SJSA1 (cell line): ENCODE measurements around the gene EIF5B. TPM values are rescaled to one million over a fixed set of nuclear protein-coding genes. Genes with fewer than 3 reads are reported as not detected.
"Not testable (repeated sequence)": the region's sequence is repeated elsewhere in the genome, so short reads cannot be mapped to it uniquely, and the experiment has no call there.

ENCODE experiments used
- DNase-seq, 2 experiments: peaks; one replicate each; pipeline ENCODE4 v3.0.0-alpha.2; 2015 to 2020; ENCODE audit warnings: low spot score in 2 of 2, low read depth in 1 of 2
- H3K27ac ChIP-seq: fragments of 250-450 bp; sonication (Bioruptor Pico); 2 replicates; pipeline ENCODE4 v1.5.1; 2020; ENCODE audit warnings: mild to moderate bottlenecking, moderate library complexity
- H3K27me3 ChIP-seq: fragments of 250-450 bp; sonication (Bioruptor Pico); replicated peaks from 2 replicates; pipeline ENCODE4 v1.5.1; 2020; ENCODE audit warnings: mild to moderate bottlenecking, moderate library complexity
- H3K36me3 ChIP-seq: fragments of 250-450 bp; sonication (Bioruptor Pico); 2 replicates; pipeline ENCODE4 v1.5.1; 2020; ENCODE audit warnings: mild to moderate bottlenecking
- H3K4me1 ChIP-seq: fragments of 250-450 bp; sonication (Bioruptor Pico); replicated peaks from 2 replicates; pipeline ENCODE4 v1.6.1; 2021; ENCODE audit warnings: mild to moderate bottlenecking
- H3K4me3 ChIP-seq: fragments of 250-450 bp; sonication (Bioruptor Pico); 2 replicates; pipeline ENCODE4 v1.5.1; 2020; ENCODE audit warnings: mild to moderate bottlenecking
- H3K9me3 ChIP-seq: fragments of 250-450 bp; sonication (Bioruptor Pico); replicated peaks from 2 replicates; pipeline ENCODE4 v1.5.1; 2020; ENCODE audit warnings: mild to moderate bottlenecking
- total RNA-seq: library from RNA; depleted of rRNA; stranded (reverse); fragments of >200 nt; shearing (Covaris generic); gene quantifications from 2 replicates; pipeline ENCODE4 v1.2.3, GENCODE V29; 2014; rRNA removed

EIF5B gene, protein sequence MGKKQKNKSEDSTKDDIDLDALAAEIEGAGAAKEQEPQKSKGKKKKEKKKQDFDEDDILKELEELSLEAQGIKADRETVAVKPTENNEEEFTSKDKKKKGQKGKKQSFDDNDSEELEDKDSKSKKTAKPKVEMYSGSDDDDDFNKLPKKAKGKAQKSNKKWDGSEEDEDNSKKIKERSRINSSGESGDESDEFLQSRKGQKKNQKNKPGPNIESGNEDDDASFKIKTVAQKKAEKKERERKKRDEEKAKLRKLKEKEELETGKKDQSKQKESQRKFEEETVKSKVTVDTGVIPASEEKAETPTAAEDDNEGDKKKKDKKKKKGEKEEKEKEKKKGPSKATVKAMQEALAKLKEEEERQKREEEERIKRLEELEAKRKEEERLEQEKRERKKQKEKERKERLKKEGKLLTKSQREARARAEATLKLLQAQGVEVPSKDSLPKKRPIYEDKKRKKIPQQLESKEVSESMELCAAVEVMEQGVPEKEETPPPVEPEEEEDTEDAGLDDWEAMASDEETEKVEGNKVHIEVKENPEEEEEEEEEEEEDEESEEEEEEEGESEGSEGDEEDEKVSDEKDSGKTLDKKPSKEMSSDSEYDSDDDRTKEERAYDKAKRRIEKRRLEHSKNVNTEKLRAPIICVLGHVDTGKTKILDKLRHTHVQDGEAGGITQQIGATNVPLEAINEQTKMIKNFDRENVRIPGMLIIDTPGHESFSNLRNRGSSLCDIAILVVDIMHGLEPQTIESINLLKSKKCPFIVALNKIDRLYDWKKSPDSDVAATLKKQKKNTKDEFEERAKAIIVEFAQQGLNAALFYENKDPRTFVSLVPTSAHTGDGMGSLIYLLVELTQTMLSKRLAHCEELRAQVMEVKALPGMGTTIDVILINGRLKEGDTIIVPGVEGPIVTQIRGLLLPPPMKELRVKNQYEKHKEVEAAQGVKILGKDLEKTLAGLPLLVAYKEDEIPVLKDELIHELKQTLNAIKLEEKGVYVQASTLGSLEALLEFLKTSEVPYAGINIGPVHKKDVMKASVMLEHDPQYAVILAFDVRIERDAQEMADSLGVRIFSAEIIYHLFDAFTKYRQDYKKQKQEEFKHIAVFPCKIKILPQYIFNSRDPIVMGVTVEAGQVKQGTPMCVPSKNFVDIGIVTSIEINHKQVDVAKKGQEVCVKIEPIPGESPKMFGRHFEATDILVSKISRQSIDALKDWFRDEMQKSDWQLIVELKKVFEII
- 15.2 and 26.9 TPM in 2 replicates for total RNA-seq

DNA sequence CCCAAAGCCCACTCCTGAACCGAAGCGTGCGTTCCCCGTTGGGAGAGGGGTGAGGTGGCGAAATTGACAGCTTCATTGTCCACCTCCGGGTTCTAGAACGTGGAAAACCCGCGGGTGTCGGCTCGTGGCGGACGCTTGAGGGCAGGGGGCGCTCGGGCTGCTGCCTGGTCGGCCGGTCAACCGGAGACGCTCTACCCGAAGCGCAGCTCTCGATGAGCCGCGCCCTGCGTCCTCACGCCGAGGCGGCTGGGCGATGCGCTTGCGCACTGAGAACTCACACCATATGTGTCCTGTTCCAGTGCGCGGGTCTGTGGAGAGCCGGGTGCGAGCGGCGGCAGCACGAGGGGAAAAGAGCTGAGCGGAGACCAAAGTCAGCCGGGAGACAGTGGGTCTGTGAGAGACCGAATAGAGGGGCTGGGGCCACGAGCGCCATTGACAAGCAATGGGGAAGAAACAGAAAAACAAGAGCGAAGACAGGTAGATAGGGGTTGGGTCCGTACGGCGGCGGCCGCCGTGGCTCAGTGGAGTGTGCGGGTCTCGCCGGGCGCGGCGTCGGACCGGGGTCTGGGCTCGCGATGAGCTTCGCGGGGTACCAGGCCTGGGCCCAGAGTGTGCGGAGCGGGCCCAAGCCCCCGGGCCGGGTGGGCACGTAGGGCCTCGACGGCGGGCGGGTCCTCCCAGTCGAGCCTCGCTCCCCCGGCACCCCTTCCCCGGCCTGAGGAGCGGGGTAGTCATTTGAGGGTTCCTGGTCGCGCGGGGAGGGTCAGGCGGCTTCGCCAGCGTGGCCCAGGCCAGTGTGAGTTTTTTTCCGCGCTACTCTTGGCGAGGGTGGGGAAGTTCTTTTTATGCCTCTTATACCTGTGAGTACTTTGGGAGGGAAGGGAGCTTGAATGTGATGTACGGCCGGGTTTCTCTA is at the start of gene EIF5B:
TSS of gene EIF5B (plus strand) at position 277 of the 916 bp plus-strand sequence. CDS start at position 443, 166 bp downstream.
- Histone ChIP-seq H3K27me3 (no peaks in the 10 kb centered on the region), H3K4me1 (peaks cover 6% of the 10 kb centered on the region; the same call in 1 of the 2 replicates), H3K27ac (peak within 1 kb of the TSS; percentile 9; the same call in 1 of the 2 replicates), H3K9me3 (no peaks in the 10 kb centered on the region), H3K36me3 (peaks cover 17% of the 10 kb centered on the region), H3K4me3 (peak within 1 kb of the TSS; percentile 76)
- peak; percentile 88 to 96 for DNase-seq

DNA sequence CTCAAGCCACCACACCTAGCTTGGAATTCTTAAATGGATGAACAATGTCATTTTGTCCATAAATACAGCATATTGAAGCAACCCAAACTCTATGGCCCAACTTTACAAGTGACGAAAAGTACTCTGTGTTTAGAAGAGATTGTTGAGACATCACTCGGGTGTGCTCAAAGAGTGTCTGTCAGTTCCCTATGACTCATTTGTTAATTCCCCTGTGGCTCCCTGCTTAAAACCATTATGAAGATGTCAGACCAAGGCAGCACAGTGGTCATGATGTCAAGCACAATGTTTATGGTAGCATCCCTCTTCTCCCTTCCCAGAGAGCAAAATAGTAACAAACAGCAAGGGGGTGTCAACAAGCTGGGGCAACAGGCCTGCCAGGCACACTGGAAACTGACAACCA is 39.2 kb upstream of the EIF5B start:
- Histone ChIP-seq H3K36me3 (no peaks in the 10 kb centered on the region), H3K27ac (no peak overlapping the region), H3K9me3 (no peaks in the 10 kb centered on the region), H3K4me3 (no peak overlapping the region), H3K27me3 (no peaks in the 10 kb centered on the region), H3K4me1 (no peaks in the 10 kb centered on the region)
- DNase-seq, result no peak

DNA sequence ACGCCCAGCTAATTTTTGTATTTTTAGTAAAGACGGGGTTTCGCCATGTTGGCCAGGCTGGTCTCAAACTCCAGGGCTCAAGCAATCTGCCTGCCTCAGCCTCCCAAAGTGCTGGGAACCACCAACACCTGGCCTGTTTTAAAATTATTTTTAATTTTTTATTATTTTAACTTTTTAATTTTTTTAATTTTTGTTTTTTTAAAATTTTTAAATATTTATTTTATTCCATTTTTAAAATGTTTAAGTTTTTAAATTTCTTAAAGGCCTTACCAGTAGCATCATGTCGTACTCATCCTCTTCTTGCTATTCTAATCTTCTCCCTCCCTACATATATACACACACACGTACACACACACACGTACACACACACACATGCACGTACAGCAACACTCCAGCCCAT is 37.6 kb upstream of the EIF5B start:
- no peaks in the 10 kb centered on the region for H3K36me3 ChIP-seq
- no peaks in the 10 kb centered on the region for H3K9me3 ChIP-seq
- no peaks in the 10 kb centered on the region for H3K4me1 ChIP-seq
- H3K27me3 ChIP-seq, result no peaks in the 10 kb centered on the region
- H3K4me3 ChIP-seq, result no peak overlapping the region
- no peak for DNase-seq
- no peak overlapping the region for H3K27ac ChIP-seq

DNA sequence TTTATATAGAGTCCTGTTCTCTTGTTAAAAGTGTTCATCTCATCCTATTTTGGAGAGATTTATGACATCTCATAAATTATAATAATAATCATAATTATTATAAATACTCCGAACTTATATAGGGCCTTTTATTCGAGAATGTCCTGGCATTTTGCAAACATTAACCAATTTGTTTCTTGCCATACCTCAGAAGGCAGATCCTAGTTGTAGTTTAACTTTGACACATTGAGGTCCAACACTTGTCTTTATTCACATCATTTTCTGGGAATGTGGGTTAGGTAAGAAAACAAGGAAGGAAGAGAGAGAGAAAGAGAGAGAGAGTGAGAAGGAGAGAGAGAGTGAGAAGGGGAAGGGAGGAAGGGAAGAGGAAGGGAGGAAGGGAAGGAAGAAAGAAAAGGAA is 36.1 kb upstream of the EIF5B start, which contains the start of gene LYG1:
TSS of gene LYG1 (minus strand) at position 101 of the 400 bp plus-strand sequence. CDS start 5,527 bp downstream, outside the sequence.
- not testable (repeated sequence) for H3K27ac ChIP-seq, H3K9me3 ChIP-seq, H3K36me3 ChIP-seq, H3K27me3 ChIP-seq, H3K4me3 ChIP-seq, H3K4me1 ChIP-seq, DNase-seq

DNA sequence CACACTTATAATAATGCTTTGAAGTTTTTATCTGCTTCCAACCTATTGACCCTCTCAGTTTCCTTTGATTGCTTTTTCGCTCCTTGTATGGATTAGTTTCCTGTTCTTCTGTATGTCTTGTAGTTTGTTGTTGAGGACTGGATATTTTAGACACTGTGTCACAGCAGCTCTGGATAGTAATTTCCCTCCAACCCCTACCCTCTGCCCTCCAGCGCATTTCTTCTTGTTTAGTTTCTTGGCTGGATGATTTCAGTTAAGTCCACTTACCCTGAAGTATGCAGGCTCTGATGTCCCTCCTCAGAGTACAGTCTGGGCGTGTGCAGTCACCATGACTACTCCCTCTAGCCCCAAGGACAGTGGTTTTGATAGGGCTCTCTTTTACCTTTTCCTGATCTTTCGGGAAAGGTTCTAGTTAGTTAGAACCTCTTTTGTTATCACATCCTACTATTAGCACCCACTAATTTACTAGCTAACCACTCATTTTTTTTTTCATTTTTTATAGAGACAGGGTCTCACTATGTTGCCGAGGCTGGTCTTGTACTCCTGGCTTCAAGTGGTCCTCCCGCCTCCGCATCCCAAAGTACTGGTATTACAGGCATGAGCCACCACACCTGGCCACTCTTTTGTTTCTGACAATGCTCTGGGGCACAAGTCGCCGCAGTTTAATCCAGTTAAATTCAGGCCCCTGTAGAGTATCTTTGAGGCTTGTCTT is 19.9 kb upstream of the EIF5B start:
- Histone ChIP-seq H3K27me3 (no peaks in the 10 kb centered on the region), H3K4me3 (no peak overlapping the region), H3K27ac (no peak overlapping the region), H3K4me1 (no peaks in the 10 kb centered on the region), H3K36me3 (peaks cover 46% of the 10 kb centered on the region), H3K9me3 (no peaks in the 10 kb centered on the region)
- DNase-seq, result no peak

DNA sequence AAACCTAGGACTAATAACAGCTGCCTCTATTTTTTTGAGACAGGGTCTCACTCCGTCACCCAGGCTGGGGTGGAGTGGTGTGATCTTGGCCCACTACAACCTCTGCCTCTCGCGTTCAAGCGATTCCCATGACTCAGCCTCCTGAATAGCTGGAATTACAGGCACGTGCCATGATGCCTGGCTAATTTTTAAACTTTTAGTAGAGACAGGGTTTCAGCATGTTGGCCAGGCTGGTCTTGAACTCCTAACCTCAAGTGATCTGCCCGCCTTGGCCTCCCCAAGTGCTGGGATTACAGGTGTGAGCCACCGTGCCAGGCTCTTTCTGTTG is 19.4 kb upstream of the EIF5B start:
- H3K4me1 ChIP-seq, H3K9me3 ChIP-seq, DNase-seq, H3K27ac ChIP-seq, H3K27me3 ChIP-seq, H3K4me3 ChIP-seq: not testable (repeated sequence)
- peaks cover 49% of the 10 kb centered on the region for H3K36me3 ChIP-seq

DNA sequence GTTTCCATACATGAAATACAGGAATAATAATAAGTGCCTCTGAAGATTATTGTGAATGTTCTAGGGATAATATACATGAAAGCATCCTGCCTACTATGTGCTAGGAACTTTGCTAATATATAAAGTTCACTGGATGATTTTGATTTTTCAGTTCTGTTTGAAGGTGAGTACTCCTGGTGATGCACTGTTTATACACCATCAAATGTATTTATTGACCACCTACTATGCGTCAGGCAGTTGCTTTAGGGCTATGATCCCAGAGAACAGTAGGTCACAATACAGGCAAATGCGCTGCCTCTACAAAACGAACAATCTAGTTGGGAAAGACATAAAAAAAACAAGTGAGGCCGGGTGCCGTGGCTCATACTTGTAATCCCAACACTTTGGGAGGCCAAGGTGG is 11.8 kb upstream of the EIF5B start:
- DNase-seq, result no peak
- Histone ChIP-seq H3K36me3 (peaks cover 86% of the 10 kb centered on the region), H3K4me1 (no peaks in the 10 kb centered on the region), H3K4me3 (no peak overlapping the region), H3K27ac (no peak overlapping the region), H3K27me3 (no peaks in the 10 kb centered on the region), H3K9me3 (no peaks in the 10 kb centered on the region)

DNA sequence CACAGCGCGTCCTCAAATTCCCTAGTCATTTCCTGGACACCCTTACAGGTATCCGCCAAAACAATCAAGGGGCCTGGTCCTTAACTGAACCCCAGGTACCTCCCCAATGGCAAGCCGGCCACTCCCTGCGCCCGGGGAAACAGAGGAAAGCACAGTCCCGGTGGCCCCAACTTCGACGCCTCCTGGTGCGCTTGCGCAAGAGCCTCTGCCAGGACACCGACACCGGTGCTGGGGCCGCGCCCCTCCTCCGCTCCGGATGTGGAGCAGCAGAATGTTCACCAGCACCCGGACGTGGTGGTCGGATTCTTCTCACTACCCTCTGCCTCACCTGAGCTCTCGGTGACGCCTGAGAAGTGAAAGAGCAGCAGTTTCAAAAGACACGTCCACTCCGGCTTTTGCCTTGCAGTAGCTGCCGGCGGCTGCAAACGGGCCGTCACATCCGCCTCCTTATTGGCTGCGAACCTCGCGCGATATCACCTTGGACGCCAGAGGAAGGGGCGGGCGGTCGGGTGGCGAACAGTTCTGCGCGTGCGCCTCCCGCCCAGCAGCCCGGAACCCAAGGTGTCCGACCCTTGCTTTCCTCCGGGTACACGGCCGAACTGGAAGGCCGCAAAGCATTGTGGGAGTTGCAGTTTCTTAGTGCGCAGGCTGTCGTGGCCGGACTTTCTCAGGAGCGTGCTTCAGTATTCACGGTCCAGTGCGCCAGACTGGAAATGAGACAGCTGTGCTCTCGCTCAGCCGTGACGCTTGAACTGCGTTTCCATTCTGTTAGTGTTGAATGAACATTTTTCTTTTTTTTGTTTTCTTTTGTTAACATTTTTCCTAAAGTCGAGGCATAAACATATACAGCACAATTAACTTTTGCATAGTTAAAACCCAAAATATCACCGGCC is 1.0 kb upstream of the EIF5B start, which contains the start of gene TXNDC9:
TSS of gene TXNDC9 (minus strand) at position 423 of the 893 bp plus-strand sequence. CDS start 3,123 bp downstream, outside the sequence.
- peaks cover 27% of the 10 kb centered on the region for H3K36me3 ChIP-seq
- peak; percentile 98 to 99 for DNase-seq
- H3K27ac ChIP-seq, result peak within 1 kb of the TSS; percentile 46
- peak within 1 kb of the TSS; percentile 76 for H3K4me3 ChIP-seq
- H3K9me3 ChIP-seq, result no peaks in the 10 kb centered on the region
- peaks cover 6% of the 10 kb centered on the region; the same call in 1 of the 2 replicates for H3K4me1 ChIP-seq
- no peaks in the 10 kb centered on the region for H3K27me3 ChIP-seq

DNA sequence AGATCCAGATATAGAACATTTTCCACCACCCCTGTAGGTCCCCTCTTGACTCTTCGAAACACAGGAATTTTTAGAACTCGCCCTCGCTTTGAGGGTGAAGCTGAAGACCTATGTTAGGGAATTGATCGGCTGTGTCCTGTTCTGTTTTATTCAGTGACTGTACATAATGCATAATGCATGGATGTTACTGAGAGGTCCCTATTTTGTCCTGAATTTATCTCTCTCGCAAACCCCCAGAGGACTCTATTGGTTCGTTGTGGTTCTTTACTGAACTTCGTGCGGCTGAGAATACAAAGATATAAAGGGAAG is 431 bp upstream of the EIF5B start:
- Histone ChIP-seq H3K36me3 (peaks cover 23% of the 10 kb centered on the region), H3K9me3 (no peaks in the 10 kb centered on the region), H3K4me3 (peak overlapping the region; percentile 76), H3K4me1 (peaks cover 6% of the 10 kb centered on the region; the same call in 1 of the 2 replicates), H3K27me3 (no peaks in the 10 kb centered on the region), H3K27ac (peak overlapping the region; percentile 9; the same call in 1 of the 2 replicates)
- DNase-seq, result no peak

DNA sequence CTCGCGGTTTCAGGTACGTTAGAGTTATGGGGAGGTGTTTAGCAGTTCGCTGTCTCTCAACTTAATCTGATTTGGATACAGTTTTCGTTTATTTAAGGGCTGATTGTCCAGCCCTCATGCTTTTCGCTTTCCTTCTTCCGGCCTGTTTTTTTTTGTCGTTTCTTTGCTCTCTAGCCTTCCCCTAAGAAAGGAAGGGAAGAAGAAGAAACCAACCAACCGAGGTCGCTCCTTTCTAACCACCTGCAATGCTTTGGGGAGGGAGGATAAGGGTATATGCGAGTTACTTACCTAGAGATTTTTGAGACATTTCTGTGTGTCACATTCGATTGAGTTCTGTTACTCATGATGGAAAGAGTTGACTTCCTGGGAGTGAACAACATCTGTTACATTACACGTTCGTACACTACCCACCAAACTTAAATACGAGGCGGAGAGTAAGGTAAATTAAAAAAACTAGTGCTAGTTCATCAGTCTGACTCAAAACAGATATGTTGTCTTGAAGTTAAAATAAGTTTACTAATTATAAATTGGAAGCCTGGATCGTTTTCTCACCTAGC is 918 bp downstream of the EIF5B start:
- DNase-seq, result peak in 1 of 2 experiments; percentile 37
- H3K4me1 ChIP-seq, result peaks cover 6% of the 10 kb centered on the region; the same call in 1 of the 2 replicates
- H3K27ac ChIP-seq, result no peak overlapping the region
- no peaks in the 10 kb centered on the region for H3K9me3 ChIP-seq
- H3K4me3 ChIP-seq, result peak overlapping the region; percentile 76
- H3K27me3 ChIP-seq, result no peaks in the 10 kb centered on the region
- peaks cover 11% of the 10 kb centered on the region for H3K36me3 ChIP-seq

DNA sequence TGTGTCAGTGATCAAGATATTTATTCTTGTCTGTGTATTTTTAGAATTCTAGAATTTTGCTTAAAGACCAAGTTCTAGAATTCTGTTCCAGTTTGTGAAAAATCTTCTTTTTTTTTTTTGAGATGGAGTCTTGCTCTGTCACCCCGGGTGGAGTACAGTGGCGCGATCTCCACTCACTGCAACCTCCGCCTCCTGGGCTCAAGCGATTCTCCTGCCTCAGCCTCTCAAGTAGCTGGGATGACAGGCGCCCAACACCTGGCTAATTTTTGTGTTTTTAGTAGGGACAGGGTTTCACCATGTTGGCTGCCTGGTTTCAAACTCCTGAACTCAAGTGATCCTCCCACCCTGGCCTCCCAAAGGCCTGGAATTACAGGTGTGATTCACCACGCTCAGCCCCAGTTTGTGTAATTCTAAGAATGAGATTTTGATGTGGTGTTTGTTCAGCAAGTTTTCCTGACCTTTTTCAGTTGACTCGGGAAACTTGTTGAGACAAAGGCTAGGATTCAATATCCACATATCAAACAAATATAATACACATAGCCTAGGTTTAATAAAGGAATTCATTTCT is 3.6 kb downstream of the EIF5B start:
- DNase-seq, result no peak
- Histone ChIP-seq H3K27ac (no peak overlapping the region), H3K27me3 (no peaks in the 10 kb centered on the region), H3K4me3 (no peak overlapping the region), H3K36me3 (peaks cover 9% of the 10 kb centered on the region; the same call in 1 of the 2 replicates), H3K4me1 (peaks cover 6% of the 10 kb centered on the region; the same call in 1 of the 2 replicates), H3K9me3 (no peaks in the 10 kb centered on the region)
